NCI-H510A (cell line): ENCODE measurements around the gene MEG3.
"Not testable (repeated sequence)": the region's sequence is repeated elsewhere in the genome, so short reads cannot be mapped to it uniquely, and the experiment has no call there.

Experiments
- DNase-seq: peaks from one replicate; lab custom pipeline; 2025; lab: John Stamatoyannopoulos, UW

MEG3 gene

GRCh38 chr14:100788942-100789341 is 37.0 kb upstream of the MEG3 start:
- DNase-seq, result no peak

DNA sequence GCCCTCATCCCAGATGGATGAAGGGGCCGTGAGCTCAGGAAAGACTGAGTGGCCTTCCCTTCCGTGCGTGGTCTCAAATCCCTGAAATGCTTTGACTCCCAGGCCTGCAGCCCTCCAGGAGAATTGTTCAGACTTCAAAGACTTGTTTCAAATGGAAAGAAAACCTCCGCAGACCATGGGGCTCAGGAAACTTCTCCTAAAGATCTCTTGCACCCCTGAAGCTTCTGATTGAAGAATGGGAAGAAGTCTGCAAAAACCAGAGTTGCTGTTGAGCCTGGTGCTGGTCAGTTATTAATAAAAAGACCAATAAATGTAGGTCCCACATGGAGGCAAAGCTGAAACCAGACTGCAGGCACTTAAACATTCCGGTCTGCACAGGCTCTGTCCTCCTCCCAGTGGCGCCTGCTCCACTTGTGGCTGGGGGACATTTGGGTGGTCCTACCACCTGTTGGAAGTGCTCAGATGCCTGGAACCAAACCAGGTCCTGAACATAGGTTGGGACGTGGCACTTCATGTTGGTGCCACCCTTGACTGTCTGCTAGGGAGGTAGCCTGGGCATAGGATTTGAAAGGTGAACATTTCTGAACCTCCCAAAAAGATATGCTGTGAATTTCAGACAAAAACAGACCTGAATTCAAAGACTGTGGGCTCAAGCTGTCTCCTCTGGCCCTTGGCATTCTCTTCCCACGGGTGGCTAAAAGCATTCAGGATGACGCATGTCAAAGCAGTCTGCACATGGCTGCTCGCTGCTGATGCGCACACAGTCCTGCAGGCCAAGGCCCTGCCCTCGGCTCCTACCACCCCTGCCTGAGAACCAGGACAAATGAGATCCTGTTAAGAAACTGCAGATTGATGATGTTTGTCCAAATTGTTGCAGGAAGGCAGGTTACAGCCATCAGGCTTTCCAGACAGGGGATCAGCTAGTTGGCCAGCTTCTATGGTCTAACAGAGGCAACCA is 36.2 kb upstream of the MEG3 start:
- no peak for DNase-seq

DNA sequence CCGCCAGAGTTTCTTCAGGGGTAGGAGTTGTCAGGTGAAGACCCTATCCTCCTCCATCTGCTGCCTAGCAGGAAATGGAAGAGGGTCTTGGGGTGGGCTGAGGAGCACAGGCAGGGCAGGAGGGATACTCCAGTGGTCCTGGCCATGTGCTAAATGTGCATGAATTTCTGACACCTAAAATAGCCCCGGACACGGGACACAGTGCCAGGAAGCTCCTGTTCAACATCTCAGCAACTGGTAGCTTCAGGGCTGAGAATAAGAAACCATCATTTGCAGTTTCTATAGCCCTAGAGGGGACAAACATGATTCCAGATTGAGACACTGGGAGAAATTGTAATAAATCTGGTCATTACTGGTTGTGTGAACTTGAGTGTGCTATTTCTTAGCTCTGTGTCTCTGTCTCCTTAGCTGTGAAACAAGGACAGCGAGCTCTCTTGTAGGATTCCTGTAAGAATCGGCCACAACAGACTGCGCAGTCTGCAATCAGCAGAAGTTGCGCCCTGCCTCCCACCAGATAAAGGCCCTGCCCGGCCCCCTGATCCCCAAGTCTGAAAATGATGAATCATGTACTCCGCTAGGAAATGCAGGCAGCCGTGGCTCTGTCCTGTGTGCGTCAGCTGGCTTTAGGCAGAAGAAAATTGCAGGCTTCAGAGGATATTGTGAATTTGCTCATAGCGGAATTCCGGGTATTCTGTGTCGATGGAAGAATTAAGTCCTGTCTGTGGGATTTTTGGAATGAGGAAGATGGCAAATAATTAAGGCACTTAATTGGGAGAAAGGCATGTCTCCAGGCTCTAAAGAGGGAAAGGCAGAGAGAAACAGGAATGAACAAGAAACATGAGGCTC is 35.2 kb upstream of the MEG3 start:
- no peak for DNase-seq

GRCh38 chr14:100791348-100791735 is 34.6 kb upstream of the MEG3 start:
- DNase-seq, result no peak

- DNase-seq, result no peak
Observed at GRCh38 chr14:100791995-100792394, 33.9 kb upstream of the MEG3 start.

DNA sequence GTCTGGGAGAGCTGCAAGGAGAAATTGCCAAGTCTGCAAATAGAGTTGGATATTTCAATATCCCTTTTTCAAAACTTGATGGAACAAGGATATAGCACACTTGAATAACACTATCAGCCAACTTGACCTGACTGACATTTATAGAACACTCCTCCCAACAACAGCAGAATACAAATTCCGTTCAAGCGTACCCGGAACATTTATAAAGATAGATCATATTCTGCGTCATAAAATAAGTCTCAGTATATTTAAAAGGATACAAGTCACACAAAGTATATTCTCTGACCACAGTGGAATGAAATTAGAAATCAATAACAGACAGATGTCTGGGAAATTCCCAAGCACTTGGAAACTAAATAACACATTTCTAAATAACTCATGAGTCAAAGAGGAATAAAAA is 29.0 kb upstream of the MEG3 start:
- DNase-seq, result no peak

DNA sequence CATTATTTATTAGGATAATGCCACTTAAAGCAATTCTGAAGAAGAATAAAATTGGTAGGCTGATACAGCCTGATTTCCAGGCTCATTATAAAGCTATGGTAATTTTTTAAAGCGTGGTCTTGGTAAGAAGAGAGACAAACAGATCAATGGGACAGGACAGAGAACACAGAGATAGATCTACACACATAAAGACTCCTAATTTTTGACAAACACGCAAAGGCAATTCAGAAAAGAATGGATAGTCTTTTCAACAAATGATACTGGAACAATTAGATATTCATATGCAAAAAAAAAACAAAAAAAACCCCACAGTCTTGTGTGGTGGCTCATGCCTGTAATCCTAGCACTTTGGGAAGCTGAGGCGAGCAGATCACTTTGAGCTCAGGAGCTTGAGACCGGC is 25.9 kb upstream of the MEG3 start:
- DNase-seq, result no peak

GRCh38 chr14:100801433-100801832 is 24.5 kb upstream of the MEG3 start:
- DNase-seq, result not testable (repeated sequence)

GRCh38 chr14:100802179-100802578 is 23.7 kb upstream of the MEG3 start:
- no peak for DNase-seq

DNA sequence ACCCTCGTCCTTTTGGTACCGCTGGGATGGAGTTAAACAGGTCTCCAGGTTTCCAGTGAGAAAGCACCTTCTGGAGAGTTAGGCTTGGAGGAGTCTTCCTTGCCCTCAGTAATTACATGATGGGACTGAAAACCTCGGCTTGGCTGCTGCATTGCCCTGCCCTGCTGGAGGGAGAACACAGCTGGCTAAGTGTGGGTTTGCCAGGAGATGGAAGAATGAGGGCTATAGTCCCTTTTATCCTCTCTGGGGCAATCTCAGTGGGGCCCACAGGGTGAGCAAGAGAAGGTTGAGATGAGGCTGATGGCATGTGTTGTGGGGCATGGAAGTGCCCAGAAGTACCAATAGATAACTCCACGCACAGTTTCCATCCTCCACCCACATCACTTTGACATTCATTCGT is 23.2 kb upstream of the MEG3 start:
- no peak for DNase-seq

DNA sequence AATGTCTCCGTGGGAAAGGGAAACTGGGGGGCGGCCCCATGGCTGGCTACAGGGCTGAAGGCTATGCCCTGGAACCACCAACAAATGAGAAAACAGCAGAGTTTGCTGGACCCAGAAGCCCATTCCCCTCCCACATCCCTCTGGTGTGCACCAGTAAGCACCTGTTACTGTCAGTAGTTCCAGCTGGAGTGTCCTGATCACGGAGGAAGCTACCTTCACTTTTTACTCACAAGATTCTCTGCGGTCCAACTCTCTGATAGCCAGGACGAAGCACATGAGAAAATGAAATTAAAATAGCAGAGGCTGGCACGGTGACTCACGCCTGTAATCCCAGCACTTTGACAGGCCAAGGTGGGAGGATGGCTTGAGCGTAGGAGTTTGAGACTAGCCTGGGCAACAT is 22.7 kb upstream of the MEG3 start:
- DNase-seq, result no peak

GRCh38 chr14:100803676-100804075 is 22.2 kb upstream of the MEG3 start:
- no peak for DNase-seq

GRCh38 chr14:100804138-100804537 is 21.8 kb upstream of the MEG3 start:
- no peak for DNase-seq

DNA sequence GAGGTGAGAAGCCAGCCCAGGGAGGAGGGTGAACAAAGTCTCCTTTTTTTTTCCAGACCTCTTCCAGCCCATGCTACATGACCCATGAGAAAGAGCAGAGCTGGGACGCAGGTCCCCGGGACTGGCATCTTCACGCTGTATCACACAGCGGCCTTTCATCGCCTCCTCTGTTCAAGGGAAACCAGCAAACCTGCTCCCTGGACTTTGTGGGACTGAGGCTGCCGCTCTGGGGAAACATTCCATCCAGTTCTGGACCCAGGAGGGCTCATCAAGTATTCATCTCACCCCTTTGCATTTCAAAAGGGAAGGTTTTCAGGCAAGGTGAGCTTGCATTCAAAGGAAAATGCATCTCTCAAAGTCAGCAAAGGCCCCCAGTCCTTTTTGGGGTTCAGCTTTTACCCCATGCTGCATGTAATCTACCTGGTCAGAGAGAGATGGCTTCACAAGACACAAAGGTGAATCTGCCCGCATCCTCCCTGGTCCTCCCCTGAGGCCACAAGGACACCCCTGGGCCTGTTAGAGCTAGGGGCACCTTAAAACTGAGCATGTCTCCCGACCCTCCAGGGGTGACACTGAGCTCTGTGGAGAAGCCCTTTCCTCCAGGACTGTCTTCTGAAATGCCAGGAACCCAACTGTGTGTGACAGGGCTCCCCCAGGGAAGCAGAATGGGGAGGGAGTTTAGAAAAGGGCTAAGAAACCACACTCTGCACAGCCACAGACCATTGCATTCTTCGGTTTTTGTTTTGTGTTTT is 21.2 kb upstream of the MEG3 start:
- DNase-seq, result no peak

- DNase-seq, result no peak
Observed at GRCh38 chr14:100806386-100806785, 19.5 kb upstream of the MEG3 start.

GRCh38 chr14:100807496-100807895 is 18.4 kb upstream of the MEG3 start:
- no peak for DNase-seq

- DNase-seq, result no peak
Observed at GRCh38 chr14:100807979-100808734, 17.8 kb upstream of the MEG3 start.

GRCh38 chr14:100810435-100810834 is 15.5 kb upstream of the MEG3 start:
- DNase-seq, result no peak

- DNase-seq, result no peak
Observed at GRCh38 chr14:100810861-100811461, 15.0 kb upstream of the MEG3 start.

DNA sequence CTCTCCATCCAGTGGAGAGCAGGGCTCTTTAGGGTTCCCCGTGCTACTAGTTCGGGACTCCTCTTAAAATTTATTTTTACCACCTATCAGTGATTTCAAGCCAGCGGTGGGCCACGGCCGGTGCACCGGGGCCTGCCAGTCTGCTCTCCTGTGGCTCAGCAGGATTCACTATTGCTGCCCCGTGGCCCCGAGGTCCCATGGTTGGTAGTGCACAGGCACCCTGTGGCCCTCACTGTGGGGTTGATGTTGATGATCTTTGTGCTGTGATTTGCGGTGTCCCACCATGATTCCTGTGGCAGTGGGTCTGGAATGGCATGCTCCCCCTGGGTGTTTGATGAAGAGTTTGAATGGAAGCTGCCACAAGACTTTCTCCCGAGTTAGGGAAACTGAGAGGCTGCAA is 12.6 kb upstream of the MEG3 start:
- DNase-seq, result no peak
